Epithelial cell of esophagus (primary cell): ENCODE measurements around the gene ADAMTS20.

ENCODE experiments used
- DNase-seq: peaks from one replicate; pipeline ENCODE4 v3.0.0; 2010; ENCODE audit warnings: low read depth
- H3K4me3 ChIP-seq: 2 replicates; pipeline ENCODE4 v1.5.1; 2011; ENCODE audit warnings: mild to moderate bottlenecking, low read length, control low read depth
- CTCF ChIP-seq: IDR thresholded peaks from 2 replicates; pipeline ENCODE4 v1.5.1; 2011; ENCODE audit warnings: low read depth, mild to moderate bottlenecking, low read length, control low read depth, inconsistent platforms; ENCODE audit not compliant: insufficient read depth; ENCODE audit errors: missing control alignments

ADAMTS20 gene

GRCh38 chr12:43318021-43318420 lies 234.0 kb downstream of the ADAMTS20 start:
- peak; percentile 57 for DNase-seq
- H3K4me3 ChIP-seq: no peak overlapping the region
- no peak for TF ChIP-seq CTCF

- DNase-seq: no peak
- TF ChIP-seq CTCF: no peak
- H3K4me3 ChIP-seq: no peak overlapping the region
Measured at GRCh38 chr12:43317156-43317555, 234.8 kb downstream of the ADAMTS20 start.

GRCh38 chr12:43316520-43316919 lies 235.5 kb downstream of the ADAMTS20 start:
- DNase-seq: no peak
- no peak for TF ChIP-seq CTCF
- no peak overlapping the region for H3K4me3 ChIP-seq

- no peak for TF ChIP-seq CTCF
- DNase-seq: no peak
- no peak overlapping the region for H3K4me3 ChIP-seq
Measured at GRCh38 chr12:43315961-43316360, 236.0 kb downstream of the ADAMTS20 start.

GRCh38 chr12:43312991-43313505 lies 239.0 kb downstream of the ADAMTS20 start:
- H3K4me3 ChIP-seq: no peak overlapping the region

GRCh38 chr12:43310596-43310995 lies 241.4 kb downstream of the ADAMTS20 start:
- no peak overlapping the region for H3K4me3 ChIP-seq
- TF ChIP-seq CTCF: no peak
- peak; percentile 45 for DNase-seq

More at GRCh38 chr12:43312991-43313505, 239.0 kb downstream of the ADAMTS20 start:
- TF ChIP-seq CTCF: no peak
- no peak for DNase-seq

GRCh38 chr12:43309959-43310358 lies 242.0 kb downstream of the ADAMTS20 start:
- TF ChIP-seq CTCF: no peak
- no peak overlapping the region for H3K4me3 ChIP-seq
- peak; percentile 11 for DNase-seq
